ENCODE results near the gene CHST15. TPM values are rescaled to one million over a fixed set of nuclear protein-coding genes. Genes with fewer than 3 reads are reported as not detected.

Gene CHST15
- total and polyA plus RNA-seq, 2 of the 13 experiments (the other 11 are each of a cell fraction or from before 2014, with no cell fraction given): 1.4 to 94.7 TPM

DNA sequence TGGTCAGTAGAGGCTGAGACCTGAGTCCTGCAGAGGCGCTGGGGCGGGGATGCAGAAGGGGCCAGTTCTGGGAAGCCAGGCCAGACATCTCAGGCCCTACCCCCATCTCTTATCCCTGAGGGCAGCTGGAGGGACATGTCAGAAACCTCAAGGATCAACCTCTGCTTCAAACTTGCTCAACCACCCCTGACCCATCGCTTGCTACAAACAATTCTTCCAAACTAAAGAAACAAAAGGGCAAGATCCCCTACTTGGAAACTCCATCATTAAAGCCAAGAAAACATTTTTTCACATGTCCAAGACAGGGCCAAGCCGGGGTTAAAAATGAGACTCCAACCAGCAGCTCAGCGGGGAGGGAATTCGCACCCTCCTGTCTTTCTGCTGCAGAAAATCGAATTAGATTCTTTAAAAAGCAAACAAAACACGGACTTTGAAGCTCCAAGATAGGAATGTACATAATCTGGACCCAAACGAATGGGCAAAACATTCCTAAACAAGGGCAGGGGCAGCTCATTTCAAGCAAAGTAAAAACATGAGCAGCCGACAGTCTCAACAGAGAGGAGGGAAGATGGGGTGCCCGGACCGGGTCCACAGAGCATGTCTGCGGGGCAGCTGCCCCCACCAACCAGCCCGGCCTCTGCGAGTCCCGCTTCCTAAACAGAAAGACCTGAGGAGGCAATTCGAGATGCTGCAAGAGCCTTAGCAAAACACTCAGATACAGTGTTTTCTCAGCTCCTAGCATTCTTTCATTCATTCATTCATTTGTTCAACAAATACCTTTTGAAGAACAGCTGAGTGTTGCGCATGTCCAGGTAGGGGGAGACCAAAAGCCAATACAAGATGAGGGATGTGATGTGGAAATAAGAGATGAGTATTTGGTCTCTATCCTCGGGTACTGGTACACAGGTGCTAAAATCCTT, 44.8 kb downstream of the CHST15 start (continued):
- TF ChIP-seq ZC3H4 (CRISPR knock-in tag; IDR thresholded peaks at IDR 0.05; ENCODE audit: borderline replicate concordance) (no peak), HOXA7 (CRISPR knock-in tag; IDR thresholded peaks at IDR 0.05) (no peak), KDM4B (CRISPR knock-in tag; IDR thresholded peaks at IDR 0.05) (no peak; the same call in 1 of the 2 replicates), BCLAF1 (IDR thresholded peaks at IDR 0.05) (no peak), RBM22 (optimal IDR thresholded peaks at IDR 0.05; ENCODE audit: low read length) (no peak), NFATC3 (CRISPR knock-in tag; IDR thresholded peaks at IDR 0.05) (no peak), CBX5 (CRISPR knock-in tag; IDR thresholded peaks at IDR 0.05; ENCODE audit: borderline replicate concordance) (no peak), KAT7 (CRISPR knock-in tag; IDR thresholded peaks at IDR 0.05; ENCODE audit: borderline replicate concordance) (no peak), HES4 (CRISPR knock-in tag; IDR thresholded peaks at IDR 0.05; ENCODE audit: borderline replicate concordance) (no peak), REXO4 (CRISPR knock-in tag; IDR thresholded peaks at IDR 0.05; ENCODE audit: borderline replicate concordance) (no peak), SAP130 (CRISPR knock-in tag; IDR thresholded peaks at IDR 0.05; ENCODE audit: low read depth) (peak; percentile 84), NKX3-1 (CRISPR knock-in tag; IDR thresholded peaks at IDR 0.05) (no peak), PTBP1 (IDR thresholded peaks at IDR 0.05; ENCODE audit: low read depth, low read length, poor library complexity, severe bottlenecking) (no peak), ZNF253 (CRISPR knock-in tag; IDR thresholded peaks at IDR 0.05; ENCODE audit: borderline replicate concordance) (no peak), SRF (IDR thresholded peaks at IDR 0.05; ENCODE audit: low read depth, low read length) (peak; percentile 71), FOXP1 (IDR thresholded peaks at IDR 0.05) (no peak), FOXP1 (CRISPR knock-in tag; IDR thresholded peaks at IDR 0.05) (peak; percentile 77), ZNF335 (CRISPR knock-in tag; IDR thresholded peaks at IDR 0.05) (no peak), CBFB (CRISPR knock-in tag; IDR thresholded peaks at IDR 0.05) (0 out of 2 replicates have a peak, but pooled peaks have one; percentile 26)
- TF ChIP-seq, protein P1, sequence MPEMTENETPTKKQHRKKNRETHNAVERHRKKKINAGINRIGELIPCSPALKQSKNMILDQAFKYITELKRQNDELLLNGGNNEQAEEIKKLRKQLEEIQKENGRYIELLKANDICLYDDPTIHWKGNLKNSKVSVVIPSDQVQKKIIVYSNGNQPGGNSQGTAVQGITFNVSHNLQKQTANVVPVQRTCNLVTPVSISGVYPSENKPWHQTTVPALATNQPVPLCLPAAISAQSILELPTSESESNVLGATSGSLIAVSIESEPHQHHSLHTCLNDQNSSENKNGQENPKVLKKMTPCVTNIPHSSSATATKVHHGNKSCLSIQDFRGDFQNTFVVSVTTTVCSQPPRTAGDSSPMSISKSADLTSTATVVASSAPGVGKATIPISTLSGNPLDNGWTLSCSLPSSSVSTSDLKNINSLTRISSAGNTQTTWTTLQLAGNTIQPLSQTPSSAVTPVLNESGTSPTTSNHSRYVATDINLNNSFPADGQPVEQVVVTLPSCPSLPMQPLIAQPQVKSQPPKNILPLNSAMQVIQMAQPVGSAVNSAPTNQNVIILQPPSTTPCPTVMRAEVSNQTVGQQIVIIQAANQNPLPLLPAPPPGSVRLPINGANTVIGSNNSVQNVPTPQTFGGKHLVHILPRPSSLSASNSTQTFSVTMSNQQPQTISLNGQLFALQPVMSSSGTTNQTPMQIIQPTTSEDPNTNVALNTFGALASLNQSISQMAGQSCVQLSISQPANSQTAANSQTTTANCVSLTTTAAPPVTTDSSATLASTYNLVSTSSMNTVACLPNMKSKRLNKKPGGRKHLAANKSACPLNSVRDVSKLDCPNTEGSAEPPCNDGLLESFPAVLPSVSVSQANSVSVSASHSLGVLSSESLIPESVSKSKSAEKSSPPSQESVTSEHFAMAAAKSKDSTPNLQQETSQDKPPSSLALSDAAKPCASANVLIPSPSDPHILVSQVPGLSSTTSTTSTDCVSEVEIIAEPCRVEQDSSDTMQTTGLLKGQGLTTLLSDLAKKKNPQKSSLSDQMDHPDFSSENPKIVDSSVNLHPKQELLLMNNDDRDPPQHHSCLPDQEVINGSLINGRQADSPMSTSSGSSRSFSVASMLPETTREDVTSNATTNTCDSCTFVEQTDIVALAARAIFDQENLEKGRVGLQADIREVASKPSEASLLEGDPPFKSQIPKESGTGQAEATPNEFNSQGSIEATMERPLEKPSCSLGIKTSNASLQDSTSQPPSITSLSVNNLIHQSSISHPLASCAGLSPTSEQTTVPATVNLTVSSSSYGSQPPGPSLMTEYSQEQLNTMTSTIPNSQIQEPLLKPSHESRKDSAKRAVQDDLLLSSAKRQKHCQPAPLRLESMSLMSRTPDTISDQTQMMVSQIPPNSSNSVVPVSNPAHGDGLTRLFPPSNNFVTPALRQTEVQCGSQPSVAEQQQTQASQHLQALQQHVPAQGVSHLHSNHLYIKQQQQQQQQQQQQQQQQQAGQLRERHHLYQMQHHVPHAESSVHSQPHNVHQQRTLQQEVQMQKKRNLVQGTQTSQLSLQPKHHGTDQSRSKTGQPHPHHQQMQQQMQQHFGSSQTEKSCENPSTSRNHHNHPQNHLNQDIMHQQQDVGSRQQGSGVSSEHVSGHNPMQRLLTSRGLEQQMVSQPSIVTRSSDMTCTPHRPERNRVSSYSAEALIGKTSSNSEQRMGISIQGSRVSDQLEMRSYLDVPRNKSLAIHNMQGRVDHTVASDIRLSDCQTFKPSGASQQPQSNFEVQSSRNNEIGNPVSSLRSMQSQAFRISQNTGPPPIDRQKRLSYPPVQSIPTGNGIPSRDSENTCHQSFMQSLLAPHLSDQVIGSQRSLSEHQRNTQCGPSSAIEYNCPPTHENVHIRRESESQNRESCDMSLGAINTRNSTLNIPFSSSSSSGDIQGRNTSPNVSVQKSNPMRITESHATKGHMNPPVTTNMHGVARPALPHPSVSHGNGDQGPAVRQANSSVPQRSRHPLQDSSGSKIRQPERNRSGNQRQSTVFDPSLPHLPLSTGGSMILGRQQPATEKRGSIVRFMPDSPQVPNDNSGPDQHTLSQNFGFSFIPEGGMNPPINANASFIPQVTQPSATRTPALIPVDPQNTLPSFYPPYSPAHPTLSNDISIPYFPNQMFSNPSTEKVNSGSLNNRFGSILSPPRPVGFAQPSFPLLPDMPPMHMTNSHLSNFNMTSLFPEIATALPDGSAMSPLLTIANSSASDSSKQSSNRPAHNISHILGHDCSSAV (CRISPR knock-in tag; IDR thresholded peaks at IDR 0.05; ENCODE audit: borderline replicate concordance): no peak

All from HepG2 (cell line).